Measurements from ENCODE around the gene TMEM192.
"Not testable (repeated sequence)": the region's sequence is repeated elsewhere in the genome, so short reads cannot be mapped to it uniquely, and the experiment has no call there.

TMEM192 gene

DNA sequence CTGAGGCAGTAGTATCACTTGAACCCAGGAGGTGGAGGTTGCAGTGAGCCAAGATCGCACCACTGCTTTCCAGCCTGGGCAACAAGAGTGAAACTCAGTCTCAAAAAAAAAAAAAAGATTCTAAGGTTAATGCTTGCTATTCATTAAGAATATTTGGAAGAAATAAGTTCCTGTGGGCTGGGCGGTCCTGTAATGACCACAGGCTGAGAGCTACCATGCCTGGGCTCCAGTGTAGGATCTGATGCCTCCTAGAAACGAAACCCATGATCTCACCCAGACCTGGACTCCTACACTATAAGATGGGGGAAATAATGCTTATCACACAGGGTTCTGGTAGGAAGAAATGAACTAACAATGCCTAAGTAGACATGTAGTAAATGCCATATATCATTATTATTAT lies 17.8 kb downstream of the TMEM192 start:
- Histone ChIP-seq H3K9me3 (ENCODE audit: insufficient read depth, low read length, severe bottlenecking) (no peaks in the 10 kb centered on the region), H3K36me3 (ENCODE audit: insufficient read depth, low read length) (no peaks in the 10 kb centered on the region), H3K4me1 (ENCODE audit: insufficient read depth, low read length) (no peaks in the 10 kb centered on the region), H2AFZ (ENCODE audit: low read depth, low read length) (no peak overlapping the region), H4K20me1 (ENCODE audit: insufficient read depth, low read length) (no peaks in the 10 kb centered on the region), H3K79me2 (ENCODE audit: insufficient read depth, low read length) (no peaks in the 10 kb centered on the region), H3K27ac (ENCODE audit: low read length) (no peak overlapping the region), H3K4me2 (ENCODE audit: insufficient read depth, low read length) (no peak overlapping the region), H3K4me3 (ENCODE audit: low read depth in 1 of 2, low read length in 2 of 2) (no peak overlapping the region), H3K9ac (ENCODE audit: low read depth, low read length) (no peak overlapping the region), H3K27me3 (ENCODE audit: insufficient read depth, low read length, poor library complexity) (no peaks in the 10 kb centered on the region)
- TF ChIP-seq, protein P1, sequence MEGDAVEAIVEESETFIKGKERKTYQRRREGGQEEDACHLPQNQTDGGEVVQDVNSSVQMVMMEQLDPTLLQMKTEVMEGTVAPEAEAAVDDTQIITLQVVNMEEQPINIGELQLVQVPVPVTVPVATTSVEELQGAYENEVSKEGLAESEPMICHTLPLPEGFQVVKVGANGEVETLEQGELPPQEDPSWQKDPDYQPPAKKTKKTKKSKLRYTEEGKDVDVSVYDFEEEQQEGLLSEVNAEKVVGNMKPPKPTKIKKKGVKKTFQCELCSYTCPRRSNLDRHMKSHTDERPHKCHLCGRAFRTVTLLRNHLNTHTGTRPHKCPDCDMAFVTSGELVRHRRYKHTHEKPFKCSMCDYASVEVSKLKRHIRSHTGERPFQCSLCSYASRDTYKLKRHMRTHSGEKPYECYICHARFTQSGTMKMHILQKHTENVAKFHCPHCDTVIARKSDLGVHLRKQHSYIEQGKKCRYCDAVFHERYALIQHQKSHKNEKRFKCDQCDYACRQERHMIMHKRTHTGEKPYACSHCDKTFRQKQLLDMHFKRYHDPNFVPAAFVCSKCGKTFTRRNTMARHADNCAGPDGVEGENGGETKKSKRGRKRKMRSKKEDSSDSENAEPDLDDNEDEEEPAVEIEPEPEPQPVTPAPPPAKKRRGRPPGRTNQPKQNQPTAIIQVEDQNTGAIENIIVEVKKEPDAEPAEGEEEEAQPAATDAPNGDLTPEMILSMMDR (IDR thresholded peaks at IDR 0.05; ENCODE audit: borderline replicate concordance, extremely low read depth, low read length, poor library complexity, severe bottlenecking): no peak
- TF ChIP-seq EZH2 (IDR thresholded peaks at IDR 0.05; ENCODE audit: borderline replicate concordance, low read depth, low read length, severe bottlenecking): no peak
- no peak for ATAC-seq (ENCODE audit: insufficient read depth, low read depth)
- no peak for DNase-seq

DNA sequence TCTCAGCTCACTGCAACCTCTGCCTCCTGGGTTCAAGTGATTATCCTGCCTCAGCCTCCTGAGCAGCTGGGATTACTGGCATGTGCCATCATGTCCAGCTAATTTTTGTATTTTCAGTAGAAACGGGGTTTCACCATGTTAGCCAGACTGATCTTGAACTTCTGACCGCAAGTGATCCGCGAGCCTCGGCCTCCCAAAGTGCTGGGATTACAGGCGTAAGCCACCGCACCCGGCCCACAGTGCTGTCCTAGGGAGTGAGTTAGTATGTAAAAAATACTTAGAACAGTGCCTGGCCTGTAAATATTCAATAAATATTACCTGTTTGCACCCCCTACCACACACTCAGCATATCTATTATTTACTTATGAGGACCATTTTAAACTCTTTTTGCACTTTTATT lies 20.5 kb downstream of the TMEM192 start:
- DNase-seq; H3K79me2 ChIP-seq (ENCODE audit: insufficient read depth, low read length); H3K27me3 ChIP-seq (ENCODE audit: insufficient read depth, low read length, poor library complexity); H3K4me2 ChIP-seq (ENCODE audit: insufficient read depth, low read length); H3K4me3 ChIP-seq (ENCODE audit: low read depth in 1 of 2, low read length in 2 of 2); ATAC-seq (ENCODE audit: insufficient read depth, low read depth); H3K36me3 ChIP-seq (ENCODE audit: insufficient read depth, low read length); H3K4me1 ChIP-seq (ENCODE audit: insufficient read depth, low read length); H2AFZ ChIP-seq (ENCODE audit: low read depth, low read length); H3K9ac ChIP-seq (ENCODE audit: low read depth, low read length); H4K20me1 ChIP-seq (ENCODE audit: insufficient read depth, low read length); H3K9me3 ChIP-seq (ENCODE audit: insufficient read depth, low read length, severe bottlenecking); H3K27ac ChIP-seq (ENCODE audit: low read length): not testable (repeated sequence)

DNA sequence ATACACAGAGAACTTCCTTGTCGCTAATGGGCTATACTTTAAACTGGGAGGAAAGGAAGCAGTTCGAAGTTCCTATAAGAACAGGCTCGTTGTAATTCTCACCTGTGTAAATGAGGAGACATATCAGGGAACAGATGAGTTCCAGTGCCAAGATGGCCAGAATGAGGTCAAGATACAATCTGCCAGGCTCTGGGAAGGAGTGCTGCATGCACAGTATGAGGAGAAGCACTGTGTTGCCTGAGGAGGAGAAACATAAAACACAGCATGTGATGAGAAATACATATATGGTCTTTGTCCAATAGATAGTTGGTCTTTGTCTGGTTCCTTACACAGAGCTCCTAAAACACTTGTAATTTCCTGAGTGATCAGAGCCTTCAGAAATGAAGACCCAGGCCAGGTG lies 24.3 kb downstream of the TMEM192 start:
- H3K4me2 ChIP-seq (ENCODE audit: insufficient read depth, low read length): no peak overlapping the region
- no peak overlapping the region for H3K4me3 ChIP-seq (ENCODE audit: low read depth in 1 of 2, low read length in 2 of 2)
- no peaks in the 10 kb centered on the region for H4K20me1 ChIP-seq (ENCODE audit: insufficient read depth, low read length)
- no peaks in the 10 kb centered on the region for H3K36me3 ChIP-seq (ENCODE audit: insufficient read depth, low read length)
- no peak overlapping the region for H2AFZ ChIP-seq (ENCODE audit: low read depth, low read length)
- DNase-seq (no peak), ATAC-seq (ENCODE audit: insufficient read depth, low read depth) (no peak)
- no peaks in the 10 kb centered on the region for H3K4me1 ChIP-seq (ENCODE audit: insufficient read depth, low read length)
- no peaks in the 10 kb centered on the region for H3K79me2 ChIP-seq (ENCODE audit: insufficient read depth, low read length)
- H3K9me3 ChIP-seq (ENCODE audit: insufficient read depth, low read length, severe bottlenecking): no peaks in the 10 kb centered on the region
- no peaks in the 10 kb centered on the region for H3K27me3 ChIP-seq (ENCODE audit: insufficient read depth, low read length, poor library complexity)
- H3K27ac ChIP-seq (ENCODE audit: low read length): no peak overlapping the region
- H3K9ac ChIP-seq (ENCODE audit: low read depth, low read length): no peak overlapping the region
- TF ChIP-seq, protein P1 (IDR thresholded peaks at IDR 0.05; ENCODE audit: borderline replicate concordance, extremely low read depth, low read length, poor library complexity, severe bottlenecking): no peak
- TF ChIP-seq EZH2 (IDR thresholded peaks at IDR 0.05; ENCODE audit: borderline replicate concordance, low read depth, low read length, severe bottlenecking): no peak

DNA sequence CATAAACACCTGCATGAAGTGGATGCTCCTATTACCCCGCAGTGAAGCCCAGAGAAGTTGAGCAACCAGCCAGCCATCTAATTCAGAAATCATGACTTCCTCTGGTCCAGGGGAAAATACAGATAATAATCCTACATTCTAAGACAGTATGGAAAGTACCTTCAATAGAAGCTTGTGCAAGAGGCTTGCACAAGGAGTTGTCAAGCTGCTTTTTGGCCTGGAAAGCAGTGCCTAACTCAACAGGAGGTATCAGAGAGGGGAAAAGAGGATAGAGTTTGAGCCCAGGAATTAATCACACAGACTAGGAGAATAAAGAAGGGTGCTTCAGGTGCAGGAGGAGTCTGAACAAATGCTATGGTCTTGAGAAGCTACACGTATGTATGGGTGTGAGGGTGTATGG lies 26.7 kb downstream of the TMEM192 start:
- no peak overlapping the region for H3K27ac ChIP-seq (ENCODE audit: low read length)
- DNase-seq (no peak), ATAC-seq (ENCODE audit: insufficient read depth, low read depth) (no peak)
- H3K79me2 ChIP-seq (ENCODE audit: insufficient read depth, low read length): no peaks in the 10 kb centered on the region
- H3K36me3 ChIP-seq (ENCODE audit: insufficient read depth, low read length): no peaks in the 10 kb centered on the region
- no peaks in the 10 kb centered on the region for H3K27me3 ChIP-seq (ENCODE audit: insufficient read depth, low read length, poor library complexity)
- no peaks in the 10 kb centered on the region for H4K20me1 ChIP-seq (ENCODE audit: insufficient read depth, low read length)
- TF ChIP-seq, protein P1 (IDR thresholded peaks at IDR 0.05; ENCODE audit: borderline replicate concordance, extremely low read depth, low read length, poor library complexity, severe bottlenecking): no peak
- TF ChIP-seq EZH2 (IDR thresholded peaks at IDR 0.05; ENCODE audit: borderline replicate concordance, low read depth, low read length, severe bottlenecking): no peak
- no peak overlapping the region for H3K4me2 ChIP-seq (ENCODE audit: insufficient read depth, low read length)
- H3K4me3 ChIP-seq (ENCODE audit: low read depth in 1 of 2, low read length in 2 of 2): no peak overlapping the region
- no peak overlapping the region for H3K9ac ChIP-seq (ENCODE audit: low read depth, low read length)
- no peaks in the 10 kb centered on the region for H3K9me3 ChIP-seq (ENCODE audit: insufficient read depth, low read length, severe bottlenecking)
- no peak overlapping the region for H2AFZ ChIP-seq (ENCODE audit: low read depth, low read length)
- no peaks in the 10 kb centered on the region for H3K4me1 ChIP-seq (ENCODE audit: insufficient read depth, low read length)

DNA sequence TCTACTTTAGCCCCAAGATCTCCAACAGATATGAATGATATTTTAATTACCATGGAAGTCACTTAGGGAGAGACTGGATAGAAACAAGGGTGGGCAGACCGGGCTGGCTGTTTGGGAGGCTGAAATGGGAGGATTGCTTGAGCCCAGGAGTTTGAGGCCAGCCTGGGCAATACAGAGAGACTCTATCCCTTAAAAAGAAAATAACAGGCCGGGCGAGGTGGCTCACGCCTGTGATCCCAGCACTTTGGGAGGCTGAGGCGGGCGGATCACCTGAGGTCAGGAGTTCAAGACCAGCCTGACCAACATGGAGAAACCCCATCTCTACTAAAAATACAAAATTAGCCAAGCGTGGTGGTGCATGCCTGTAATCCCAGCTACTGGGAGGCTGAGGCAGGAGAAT lies 27.9 kb downstream of the TMEM192 start:
- H3K36me3 ChIP-seq (ENCODE audit: insufficient read depth, low read length); H3K9me3 ChIP-seq (ENCODE audit: insufficient read depth, low read length, severe bottlenecking); H3K4me1 ChIP-seq (ENCODE audit: insufficient read depth, low read length); DNase-seq; H3K4me2 ChIP-seq (ENCODE audit: insufficient read depth, low read length); H3K27ac ChIP-seq (ENCODE audit: low read length); H2AFZ ChIP-seq (ENCODE audit: low read depth, low read length); H3K27me3 ChIP-seq (ENCODE audit: insufficient read depth, low read length, poor library complexity); H3K79me2 ChIP-seq (ENCODE audit: insufficient read depth, low read length); H3K4me3 ChIP-seq (ENCODE audit: low read depth in 1 of 2, low read length in 2 of 2); ATAC-seq (ENCODE audit: insufficient read depth, low read depth); H4K20me1 ChIP-seq (ENCODE audit: insufficient read depth, low read length); H3K9ac ChIP-seq (ENCODE audit: low read depth, low read length): not testable (repeated sequence)
